ENCODE data around the gene PDE6B. TPM values are rescaled to one million over a fixed set of nuclear protein-coding genes. Genes with fewer than 3 reads are reported as not detected.
A peak's percentile ranks its signal among the peaks of the same experiment; 100 is the strongest.

Gene PDE6B
- total and polyA plus RNA-seq, 3 experiments from 2014 or later, result 9.3 to 21.5 (median 10.1) TPM

- peaks cover 5 to 10% (median 7%) of the 10 kb centered on the region in 3 donors for H3K4me1 Mint-ChIP-seq
- Histone ChIP-seq H3K36me3 (ENCODE audit: insufficient read depth, low read length) (no peaks in the 10 kb centered on the region), H3K27ac (ENCODE audit: low read depth, low read length) (no peak overlapping the region), H3K4me1 (ENCODE audit: insufficient read depth, low read length) (no peaks in the 10 kb centered on the region), H3K9me3 (ENCODE audit: low read length) (no peaks in the 10 kb centered on the region), H3K4me3 (ENCODE audit: low read length) (no peak overlapping the region), H3K27me3 (ENCODE audit: insufficient read depth, low read length, poor library complexity, severe bottlenecking) (no peaks in the 10 kb centered on the region)
- peaks cover 0 to 2% (median 0%) of the 10 kb centered on the region in 3 donors for H3K36me3 Mint-ChIP-seq
- peaks cover 9 to 23% of the 10 kb centered on the region in 2 donors for H3K27me3 Mint-ChIP-seq
- H3K9me3 Mint-ChIP-seq, result peaks cover 0 to 2% (median 0%) of the 10 kb centered on the region in 5 donors
- no peak overlapping the region for H3K27ac Mint-ChIP-seq
- no peak overlapping the region for H3K4me3 Mint-ChIP-seq
- DNase-seq, result peak in 1 of 5 donors; percentile 5
- POLR2A ChIA-PET, result no interaction called here
- CTCF ChIA-PET, result no interaction called here
Measured at GRCh38 chr4:604131-604530, 21.2 kb upstream of the PDE6B start.

GRCh38 chr4:605702-606425, 19.5 kb upstream of the PDE6B start:
- peak overlapping the region in 1 of 8 donors; percentile 33 for H3K27ac Mint-ChIP-seq
- Histone ChIP-seq H3K4me1 (ENCODE audit: insufficient read depth, low read length) (no peaks in the 10 kb centered on the region), H3K36me3 (ENCODE audit: insufficient read depth, low read length) (no peaks in the 10 kb centered on the region), H3K27ac (ENCODE audit: low read depth, low read length) (no peak overlapping the region), H3K27me3 (ENCODE audit: insufficient read depth, low read length, poor library complexity, severe bottlenecking) (no peaks in the 10 kb centered on the region), H3K4me3 (ENCODE audit: low read length) (no peak overlapping the region), H3K9me3 (ENCODE audit: low read length) (no peaks in the 10 kb centered on the region)
- DNase-seq, result no peak
- H3K36me3 Mint-ChIP-seq, result peaks cover 0 to 4% (median 0%) of the 10 kb centered on the region in 3 donors
- ChIA-PET CTCF (no interaction called here), POLR2A (no interaction called here)
- H3K4me1 Mint-ChIP-seq, result peaks cover 5 to 10% (median 7%) of the 10 kb centered on the region in 3 donors
- no peak overlapping the region for H3K4me3 Mint-ChIP-seq
- peaks cover 13 to 25% of the 10 kb centered on the region in 2 donors for H3K27me3 Mint-ChIP-seq
- H3K9me3 Mint-ChIP-seq, result peaks cover 0 to 2% (median 0%) of the 10 kb centered on the region in 5 donors

GRCh38 chr4:608236-608635, 17.1 kb upstream of the PDE6B start:
- H3K9me3 Mint-ChIP-seq, result peaks cover 0 to 2% (median 0%) of the 10 kb centered on the region in 5 donors
- Histone ChIP-seq H3K27ac (ENCODE audit: low read depth, low read length) (no peak overlapping the region), H3K4me1 (ENCODE audit: insufficient read depth, low read length) (no peaks in the 10 kb centered on the region), H3K36me3 (ENCODE audit: insufficient read depth, low read length) (no peaks in the 10 kb centered on the region), H3K9me3 (ENCODE audit: low read length) (no peaks in the 10 kb centered on the region), H3K4me3 (ENCODE audit: low read length) (no peak overlapping the region), H3K27me3 (ENCODE audit: insufficient read depth, low read length, poor library complexity, severe bottlenecking) (no peaks in the 10 kb centered on the region)
- peaks cover 5 to 10% (median 7%) of the 10 kb centered on the region in 3 donors for H3K4me1 Mint-ChIP-seq
- no peak overlapping the region for H3K4me3 Mint-ChIP-seq
- no peak overlapping the region for H3K27ac Mint-ChIP-seq
- peak in 1 of 5 donors; percentile 4 for DNase-seq
- ChIA-PET CTCF (no interaction called here), POLR2A (no interaction called here)
- peaks cover 0 to 4% (median 0%) of the 10 kb centered on the region in 3 donors for H3K36me3 Mint-ChIP-seq
- peaks cover 9 to 20% of the 10 kb centered on the region in 2 donors for H3K27me3 Mint-ChIP-seq

GRCh38 chr4:609400-610050, 15.8 kb upstream of the PDE6B start:
- DNase-seq, result peak in 1 of 5 donors; percentile 20
- no peak overlapping the region for H3K27ac ChIP-seq (ENCODE audit: low read depth, low read length)
- H3K4me1 ChIP-seq (ENCODE audit: insufficient read depth, low read length), result no peaks in the 10 kb centered on the region
- no peak overlapping the region for H3K4me3 Mint-ChIP-seq
- no peaks in the 10 kb centered on the region for H3K36me3 ChIP-seq (ENCODE audit: insufficient read depth, low read length)
- H3K9me3 Mint-ChIP-seq, result peaks cover 0 to 2% (median 0%) of the 10 kb centered on the region in 5 donors
- H3K9me3 ChIP-seq (ENCODE audit: low read length), result no peaks in the 10 kb centered on the region
- CTCF ChIA-PET, result no interaction called here
- peaks cover 0 to 4% (median 0%) of the 10 kb centered on the region in 3 donors for H3K36me3 Mint-ChIP-seq
- peaks cover 0 to 4% (median 0%) of the 10 kb centered on the region in 3 donors for H3K4me1 Mint-ChIP-seq
- H3K4me3 ChIP-seq (ENCODE audit: low read length), result no peak overlapping the region
- peaks cover 15 to 20% of the 10 kb centered on the region in 2 donors for H3K27me3 Mint-ChIP-seq
- no peak overlapping the region for H3K27ac Mint-ChIP-seq
- POLR2A ChIA-PET, result no interaction called here
- H3K27me3 ChIP-seq (ENCODE audit: insufficient read depth, low read length, poor library complexity, severe bottlenecking), result no peaks in the 10 kb centered on the region

- Mint-ChIP-seq H3K36me3 (peaks cover 0 to 3% (median 0%) of the 10 kb centered on the region in 3 donors), H3K4me1 (no peaks in the 10 kb centered on the region), H3K27me3 (peaks cover 13 to 17% of the 10 kb centered on the region in 2 donors), H3K4me3 (no peak overlapping the region), H3K27ac (no peak overlapping the region), H3K9me3 (peaks cover 0 to 2% (median 0%) of the 10 kb centered on the region in 5 donors)
- CTCF ChIA-PET, result no interaction called here
- Histone ChIP-seq H3K4me3 (ENCODE audit: low read length) (no peak overlapping the region), H3K9me3 (ENCODE audit: low read length) (no peaks in the 10 kb centered on the region), H3K27me3 (ENCODE audit: insufficient read depth, low read length, poor library complexity, severe bottlenecking) (no peaks in the 10 kb centered on the region), H3K36me3 (ENCODE audit: insufficient read depth, low read length) (no peaks in the 10 kb centered on the region), H3K27ac (ENCODE audit: low read depth, low read length) (no peak overlapping the region), H3K4me1 (ENCODE audit: insufficient read depth, low read length) (no peaks in the 10 kb centered on the region)
- POLR2A ChIA-PET, result no interaction called here
- DNase-seq, result peak in 1 of 5 donors; percentile 36
Measured at GRCh38 chr4:610411-611261, 14.7 kb upstream of the PDE6B start.

GRCh38 chr4:612052-612748, 13.2 kb upstream of the PDE6B start:
- Histone ChIP-seq H3K4me1 (ENCODE audit: insufficient read depth, low read length) (no peaks in the 10 kb centered on the region), H3K36me3 (ENCODE audit: insufficient read depth, low read length) (no peaks in the 10 kb centered on the region), H3K4me3 (ENCODE audit: low read length) (no peak overlapping the region), H3K27me3 (ENCODE audit: insufficient read depth, low read length, poor library complexity, severe bottlenecking) (no peaks in the 10 kb centered on the region), H3K27ac (ENCODE audit: low read depth, low read length) (no peak overlapping the region), H3K9me3 (ENCODE audit: low read length) (no peaks in the 10 kb centered on the region)
- H3K9me3 Mint-ChIP-seq, result peaks cover 0 to 2% (median 0%) of the 10 kb centered on the region in 5 donors
- H3K36me3 Mint-ChIP-seq, result peaks cover 0 to 3% (median 0%) of the 10 kb centered on the region in 3 donors
- H3K27me3 Mint-ChIP-seq, result peaks cover 14 to 15% of the 10 kb centered on the region in 2 donors
- ChIA-PET POLR2A (no interaction called here), CTCF (no interaction called here)
- peak in 1 of 5 donors; percentile 30 for DNase-seq
- no peak overlapping the region for H3K27ac Mint-ChIP-seq
- H3K4me1 Mint-ChIP-seq, result no peaks in the 10 kb centered on the region
- no peak overlapping the region for H3K4me3 Mint-ChIP-seq

- Histone ChIP-seq H3K9me3 (ENCODE audit: low read length) (no peaks in the 10 kb centered on the region), H3K27ac (ENCODE audit: low read depth, low read length) (no peak overlapping the region), H3K4me1 (ENCODE audit: insufficient read depth, low read length) (no peaks in the 10 kb centered on the region), H3K36me3 (ENCODE audit: insufficient read depth, low read length) (no peaks in the 10 kb centered on the region), H3K4me3 (ENCODE audit: low read length) (no peak overlapping the region), H3K27me3 (ENCODE audit: insufficient read depth, low read length, poor library complexity, severe bottlenecking) (no peaks in the 10 kb centered on the region)
- peaks cover 18 to 19% of the 10 kb centered on the region in 2 donors for H3K27me3 Mint-ChIP-seq
- no peak overlapping the region for H3K4me3 Mint-ChIP-seq
- CTCF ChIA-PET, result no interaction called here
- H3K36me3 Mint-ChIP-seq, result peaks cover 0 to 3% (median 0%) of the 10 kb centered on the region in 3 donors
- no peaks in the 10 kb centered on the region for H3K9me3 Mint-ChIP-seq
- POLR2A ChIA-PET, result no interaction called here
- peak in 1 of 5 donors; percentile 25 for DNase-seq
- no peaks in the 10 kb centered on the region for H3K4me1 Mint-ChIP-seq
- H3K27ac Mint-ChIP-seq, result no peak overlapping the region
Measured at GRCh38 chr4:612749-613125, 12.6 kb upstream of the PDE6B start.

Measured in CD8-positive, alpha-beta memory T cell (primary cell).